Neural cell (in vitro differentiated cells): ENCODE data around the gene SYK. TPM values are rescaled to one million over a fixed set of nuclear protein-coding genes. Genes with fewer than 3 reads are reported as not detected.

Experiments used
- H2AFZ ChIP-seq: fragments of 200-600, 300-800 bp; sonication (generic), shearing (Covaris generic); 2 replicates; pipeline ENCODE4 v1.6.0; 2014; ENCODE audit warnings: low read depth, mild to moderate bottlenecking, antibody characterized with exemption, low read length, moderate library complexity
- H3F3A ChIP-seq: fragments of 200-600 bp; shearing (Covaris generic); 2 replicates; pipeline ENCODE4 v1.6.1; 2016; ENCODE audit warnings: mild to moderate bottlenecking, moderate library complexity, mixed read lengths, antibody characterized with exemption, low read length; ENCODE audit not compliant: insufficient read depth, poor library complexity, severe bottlenecking
- H3K27ac ChIP-seq: fragments of 200-600, 300-800 bp; sonication (generic), shearing (Covaris generic); 2 replicates; pipeline ENCODE4 v1.5.1; 2014; ENCODE audit warnings: mild to moderate bottlenecking, low read length, moderate library complexity
- H3K27me3 ChIP-seq: fragments of 300-800, 200-600 bp; sonication (generic), shearing (Covaris generic); 2 replicates; pipeline ENCODE4 v1.6.0; 2014; ENCODE audit warnings: mild to moderate bottlenecking, low read depth, low read length, moderate library complexity; ENCODE audit not compliant: insufficient read depth
- H3K36me3 ChIP-seq: fragments of 300-800, 200-600 bp; sonication (generic), shearing (Covaris generic); 2 replicates; pipeline ENCODE4 v1.5.1; 2014; ENCODE audit warnings: mild to moderate bottlenecking, antibody characterized with exemption, low read length, moderate library complexity; ENCODE audit not compliant: insufficient read depth
- H3K4me2 ChIP-seq: fragments of 300-800, 200-600 bp; sonication (generic), shearing (Covaris generic); 2 replicates; pipeline ENCODE4 v1.6.0; 2014; ENCODE audit warnings: mild to moderate bottlenecking, low read length
- H3K4me3 ChIP-seq: fragments of 300-800, 200-600 bp; sonication (generic), shearing (Covaris generic); 2 replicates; pipeline ENCODE4 v1.5.1; 2014; ENCODE audit warnings: mild to moderate bottlenecking, low read length, moderate library complexity
- H3K79me2 ChIP-seq: fragments of 200-600 bp; shearing (Covaris generic); replicated peaks from 2 replicates; pipeline ENCODE4 v1.6.0; 2014; ENCODE audit warnings: mild to moderate bottlenecking, low read length, moderate library complexity; ENCODE audit not compliant: insufficient read depth
- H3K9ac ChIP-seq: fragments of 300-800, 200-600 bp; sonication (generic), shearing (Covaris generic); 2 replicates; pipeline ENCODE4 v1.6.1; 2016; ENCODE audit warnings: mild to moderate bottlenecking, low read length, mixed read lengths
- H3K9me2 ChIP-seq: fragments of 200-600 bp; shearing (Covaris generic); 2 replicates; pipeline ENCODE4 v1.6.1; 2016; ENCODE audit warnings: mild to moderate bottlenecking, low read length, mixed read lengths; ENCODE audit not compliant: insufficient read depth
- H3K9me3 ChIP-seq: fragments of 200-600, 300-800 bp; sonication (generic), shearing (Covaris generic); 2 replicates; pipeline ENCODE4 v1.6.1; 2016; ENCODE audit warnings: mild to moderate bottlenecking, mixed run types, low read length, moderate library complexity, mixed read lengths
- H4K20me1 ChIP-seq: fragments of 200-600 bp; shearing (Covaris generic); 2 replicates; pipeline ENCODE4 v1.6.1; 2016; ENCODE audit warnings: mild to moderate bottlenecking, mixed run types; ENCODE audit not compliant: insufficient read depth
- EP300 ChIP-seq: fragments of 450-650 bp; conservative IDR thresholded peaks from 2 replicates; pipeline ENCODE4 v1.6.1; 2014; ENCODE audit warnings: antibody characterized with exemption, mild to moderate bottlenecking, moderate library complexity; ENCODE audit not compliant: poor library complexity, severe bottlenecking
- EZH2 ChIP-seq: fragments of 200-600, 300-800 bp; shearing (Covaris generic), sonication (generic); IDR thresholded peaks from 2 replicates; pipeline ENCODE4 v1.6.1; 2014; ENCODE audit warnings: antibody characterized with exemption, low read length, borderline replicate concordance, mild to moderate bottlenecking; ENCODE audit not compliant: insufficient read depth, poor library complexity, severe bottlenecking
- MXI1 ChIP-seq: fragments of 450-650 bp; conservative IDR thresholded peaks from 2 replicates; pipeline ENCODE4 v1.6.1; 2014; ENCODE audit warnings: antibody characterized with exemption, mild to moderate bottlenecking; ENCODE audit not compliant: poor library complexity, severe bottlenecking
- POLR2AphosphoS5 ChIP-seq: IDR thresholded peaks from 2 replicates; pipeline ENCODE4 v1.6.1; 2012
- RAD21 ChIP-seq: fragments of 450-650 bp; conservative IDR thresholded peaks from 2 replicates; pipeline ENCODE4 v1.6.1; 2014; ENCODE audit warnings: antibody characterized with exemption, mild to moderate bottlenecking, moderate library complexity
- REST ChIP-seq: IDR thresholded peaks from 2 replicates; pipeline ENCODE4 v1.6.1; 2012; ENCODE audit warnings: borderline replicate concordance
- SMC3 ChIP-seq: fragments of 450-650 bp; conservative IDR thresholded peaks from 2 replicates; pipeline ENCODE4 v1.6.1; 2014; ENCODE audit warnings: antibody characterized with exemption, mild to moderate bottlenecking, moderate library complexity; ENCODE audit not compliant: poor library complexity
- TAF1 ChIP-seq: IDR thresholded peaks from 2 replicates; pipeline ENCODE4 v1.6.1; 2012; ENCODE audit warnings: low read depth
- polyA plus RNA-seq: library from polyadenylated mRNA; depleted of rRNA; stranded (reverse); fragments of >200 nt; gene quantifications from 2 replicates; pipeline ENCODE4 v1.2.3, GENCODE V29; 2014
- TF ChIP-seq, protein P1 (sequence below): fragments of 450-650 bp; IDR thresholded peaks from 2 replicates; pipeline ENCODE4 v1.5.1; 2014; ENCODE audit warnings: antibody characterized with exemption, mild to moderate bottlenecking, moderate library complexity; ENCODE audit not compliant: poor library complexity, severe bottlenecking

Gene SYK
- polyA plus RNA-seq, 1 donor from 2014 or later: not detected

DNA sequence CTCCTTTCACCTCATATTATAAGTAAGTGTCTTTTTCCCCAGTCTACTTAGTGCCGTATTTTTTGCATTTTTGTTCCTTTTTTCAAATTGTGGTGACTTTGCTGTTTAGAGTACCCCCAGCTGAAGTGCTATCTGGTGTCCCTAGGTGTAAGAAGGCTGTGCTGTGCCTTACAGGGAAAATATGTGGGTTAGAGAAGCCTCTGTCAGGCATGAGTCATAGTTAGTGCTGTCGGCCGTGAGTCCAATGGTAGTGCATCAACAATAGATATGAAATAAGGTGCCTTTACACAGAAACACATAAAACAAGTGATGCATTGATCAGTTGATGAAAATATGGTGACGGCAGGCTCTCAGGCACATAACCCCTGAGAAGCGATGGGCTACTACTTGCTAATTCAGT is 20.1 kb downstream of the SYK start:
- no peak for TF ChIP-seq EZH2
- TF ChIP-seq POLR2AphosphoS5: no peak
- no peak for TF ChIP-seq SMC3
- no peak for TF ChIP-seq RAD21
- TF ChIP-seq MXI1: no peak
- TF ChIP-seq REST: no peak
- no peak for TF ChIP-seq EP300
- TF ChIP-seq TAF1: no peak
- TF ChIP-seq, protein P1, sequence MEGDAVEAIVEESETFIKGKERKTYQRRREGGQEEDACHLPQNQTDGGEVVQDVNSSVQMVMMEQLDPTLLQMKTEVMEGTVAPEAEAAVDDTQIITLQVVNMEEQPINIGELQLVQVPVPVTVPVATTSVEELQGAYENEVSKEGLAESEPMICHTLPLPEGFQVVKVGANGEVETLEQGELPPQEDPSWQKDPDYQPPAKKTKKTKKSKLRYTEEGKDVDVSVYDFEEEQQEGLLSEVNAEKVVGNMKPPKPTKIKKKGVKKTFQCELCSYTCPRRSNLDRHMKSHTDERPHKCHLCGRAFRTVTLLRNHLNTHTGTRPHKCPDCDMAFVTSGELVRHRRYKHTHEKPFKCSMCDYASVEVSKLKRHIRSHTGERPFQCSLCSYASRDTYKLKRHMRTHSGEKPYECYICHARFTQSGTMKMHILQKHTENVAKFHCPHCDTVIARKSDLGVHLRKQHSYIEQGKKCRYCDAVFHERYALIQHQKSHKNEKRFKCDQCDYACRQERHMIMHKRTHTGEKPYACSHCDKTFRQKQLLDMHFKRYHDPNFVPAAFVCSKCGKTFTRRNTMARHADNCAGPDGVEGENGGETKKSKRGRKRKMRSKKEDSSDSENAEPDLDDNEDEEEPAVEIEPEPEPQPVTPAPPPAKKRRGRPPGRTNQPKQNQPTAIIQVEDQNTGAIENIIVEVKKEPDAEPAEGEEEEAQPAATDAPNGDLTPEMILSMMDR: no peak
- no peak overlapping the region for H2AFZ ChIP-seq
- H3K4me3 ChIP-seq: no peak overlapping the region
- no peak overlapping the region for H3K4me2 ChIP-seq
- no peaks in the 10 kb centered on the region for H3K27me3 ChIP-seq
- H3K36me3 ChIP-seq: no peaks in the 10 kb centered on the region
- H3K27ac ChIP-seq: no peak overlapping the region
- H3F3A ChIP-seq: no peaks in the 10 kb centered on the region
- no peaks in the 10 kb centered on the region for H3K79me2 ChIP-seq
- no peaks in the 10 kb centered on the region for H4K20me1 ChIP-seq
- no peak overlapping the region for H3K9ac ChIP-seq
- no peaks in the 10 kb centered on the region for H3K9me2 ChIP-seq
- H3K9me3 ChIP-seq: peaks cover 3% of the 10 kb centered on the region

GRCh38 chr9:90822866-90823265 is 21.2 kb downstream of the SYK start:
- no peak overlapping the region for H3K27ac ChIP-seq
- H3K36me3 ChIP-seq: no peaks in the 10 kb centered on the region
- no peaks in the 10 kb centered on the region for H3K9me2 ChIP-seq
- H3K4me2 ChIP-seq: no peak overlapping the region
- H3K79me2 ChIP-seq: no peaks in the 10 kb centered on the region
- no peak overlapping the region for H3K4me3 ChIP-seq
- TF ChIP-seq, protein P1: no peak
- no peak for TF ChIP-seq MXI1
- no peak for TF ChIP-seq REST
- TF ChIP-seq EP300: no peak
- TF ChIP-seq POLR2AphosphoS5: no peak
- TF ChIP-seq EZH2: no peak
- no peak for TF ChIP-seq RAD21
- TF ChIP-seq SMC3: no peak
- no peak for TF ChIP-seq TAF1
- H4K20me1 ChIP-seq: no peaks in the 10 kb centered on the region
- no peak overlapping the region for H2AFZ ChIP-seq
- H3K9me3 ChIP-seq: peaks cover 3% of the 10 kb centered on the region
- H3K9ac ChIP-seq: no peak overlapping the region
- H3F3A ChIP-seq: no peaks in the 10 kb centered on the region
- no peaks in the 10 kb centered on the region for H3K27me3 ChIP-seq
